GM12891 (cell line): ENCODE measurements around the gene LRP1B.

ENCODE experiments used
- POLR2A ChIP-seq: IDR thresholded peaks from 2 replicates; pipeline ENCODE4 v1.6.1; 2011; ENCODE audit warnings: low read depth, low read length, control low read depth
- POLR2AphosphoS5 ChIP-seq: IDR thresholded peaks from 2 replicates; pipeline ENCODE4 v1.6.1; 2011; ENCODE audit warnings: low read depth, low read length, control low read depth

- TF ChIP-seq POLR2A = no peak
- no peak for TF ChIP-seq POLR2AphosphoS5
These were observed 1295.7 kb downstream of the LRP1B start for GRCh38 chr2:140835079-140835478.
